HEK293 (cell line): Measurements from ENCODE around the gene TFAM.

ENCODE experiments used
- CTCF ChIA-PET: fragments of 350-600 bp; formaldehyde crosslinking; extraction: SDS; loops from one replicate; lab custom pipeline; 2021; ENCODE audit warnings: antibody characterized with exemption; lab: Yijun Ruan, JAX
- POLR2A ChIA-PET: fragments of 300-600 bp; formaldehyde crosslinking; extraction: SDS; loops from one replicate; lab custom pipeline; 2020; ENCODE audit warnings: antibody characterized with exemption, inconsistent platforms; lab: Yijun Ruan, JAX
- H3K27ac ChIP-seq: fragments of 200-500 bp; sonication (Bioruptor generic); 2 replicates; pipeline ENCODE4 v1.5.1; 2014; ENCODE audit warnings: low read depth, low read length, control low read depth, inconsistent platforms; ENCODE audit errors: extremely low read depth
- H3K36me3 ChIP-seq, 2 experiments: fragments of 200-500 bp in 1 of 2; sonication (Bioruptor generic) in 1 of 2; 1 replicate in 1 of 2; 2 replicates in 1 of 2; pipeline ENCODE4 v1.5.1; 2014 to 2017; ENCODE audit warnings: inconsistent platforms in 2 of 2, low read length in 2 of 2; ENCODE audit not compliant: control insufficient read depth in 2 of 2, insufficient read depth in 1 of 2
- H3K4me1 ChIP-seq: fragments of 200-500 bp; sonication (Bioruptor generic); 2 replicates; pipeline ENCODE4 v1.5.1; 2014; ENCODE audit warnings: mild to moderate bottlenecking, low read length, inconsistent platforms; ENCODE audit not compliant: control insufficient read depth, insufficient read depth
- H3K4me3 ChIP-seq: 2 replicates; pipeline ENCODE4 v1.5.1; 2011; ENCODE audit warnings: low read depth, mild to moderate bottlenecking, control low read depth, low read length, moderate library complexity
- H3K9me3 ChIP-seq: fragments of 200-500 bp; sonication (Bioruptor generic); 2 replicates; pipeline ENCODE4 v1.5.1; 2014; ENCODE audit warnings: low read depth, low read length, inconsistent platforms; ENCODE audit not compliant: control insufficient read depth, insufficient read depth
- FEZF1 ChIP-seq: fragments of 450-650 bp; formaldehyde crosslinking; IDR thresholded peaks from 2 replicates; pipeline ENCODE4 v1.5.1; 2016; ENCODE audit warnings: missing biosample characterization, missing genetic modification characterization
- GLI4 ChIP-seq: fragments of 450-650 bp; formaldehyde crosslinking; IDR thresholded peaks from 2 replicates; pipeline ENCODE4 v1.5.1; 2016; ENCODE audit warnings: missing biosample characterization, missing genetic modification characterization
- KLF8 ChIP-seq: fragments of 450-650 bp; formaldehyde crosslinking; IDR thresholded peaks from 2 replicates; pipeline ENCODE4 v1.5.1; 2016; ENCODE audit warnings: missing biosample characterization, missing genetic modification characterization
- MYNN ChIP-seq: fragments of 450-650 bp; formaldehyde crosslinking; IDR thresholded peaks from 2 replicates; pipeline ENCODE4 v1.5.1; 2016; ENCODE audit warnings: missing biosample characterization, missing genetic modification characterization, borderline replicate concordance
- OVOL3 ChIP-seq: fragments of 450-650 bp; formaldehyde crosslinking; IDR thresholded peaks from 2 replicates; pipeline ENCODE4 v1.5.1; 2016; ENCODE audit warnings: missing biosample characterization, missing genetic modification characterization
- PBX3 ChIP-seq: sonication (generic); formaldehyde crosslinking; IDR thresholded peaks from 2 replicates; pipeline ENCODE4 v1.8.1; 2022; ENCODE audit warnings: mild to moderate bottlenecking, moderate library complexity, missing genetic modification reagents
- SCRT1 ChIP-seq: fragments of 450-650 bp; formaldehyde crosslinking; IDR thresholded peaks from 2 replicates; pipeline ENCODE4 v1.5.1; 2016; ENCODE audit warnings: missing biosample characterization, missing genetic modification characterization, borderline replicate concordance
- ZBTB17 ChIP-seq: fragments of 450-650 bp; formaldehyde crosslinking; IDR thresholded peaks from 2 replicates; pipeline ENCODE4 v1.5.1; 2016; ENCODE audit warnings: missing biosample characterization, missing genetic modification characterization
- ZBTB6 ChIP-seq: fragments of 450-650 bp; formaldehyde crosslinking; IDR thresholded peaks from 2 replicates; pipeline ENCODE4 v1.5.1; 2017; ENCODE audit warnings: missing biosample characterization, missing genetic modification characterization
- ZFP41 ChIP-seq: fragments of 450-650 bp; formaldehyde crosslinking; IDR thresholded peaks from 2 replicates; pipeline ENCODE4 v1.5.1; 2016; ENCODE audit warnings: missing biosample characterization, missing genetic modification characterization, borderline replicate concordance
- ZNF138 ChIP-seq: fragments of 450-650 bp; formaldehyde crosslinking; IDR thresholded peaks from 2 replicates; pipeline ENCODE4 v1.5.1; 2016; ENCODE audit warnings: missing biosample characterization, missing genetic modification characterization, borderline replicate concordance
- ZNF155 ChIP-seq: fragments of 450-650 bp; formaldehyde crosslinking; IDR thresholded peaks from 2 replicates; pipeline ENCODE4 v1.5.1; 2016; ENCODE audit warnings: missing biosample characterization, missing genetic modification characterization
- ZNF157 ChIP-seq: fragments of 450-650 bp; formaldehyde crosslinking; IDR thresholded peaks from 2 replicates; pipeline ENCODE4 v1.5.1; 2016; ENCODE audit warnings: missing biosample characterization, missing genetic modification characterization
- ZNF169 ChIP-seq: fragments of 450-650 bp; formaldehyde crosslinking; IDR thresholded peaks from 2 replicates; pipeline ENCODE4 v1.5.1; 2016; ENCODE audit warnings: missing biosample characterization, missing genetic modification characterization
- ZNF23 ChIP-seq: fragments of 450-650 bp; formaldehyde crosslinking; IDR thresholded peaks from 2 replicates; pipeline ENCODE4 v1.5.1; 2016; ENCODE audit warnings: missing biosample characterization, missing genetic modification characterization, borderline replicate concordance
- ZNF302 ChIP-seq: fragments of 450-650 bp; formaldehyde crosslinking; IDR thresholded peaks from 2 replicates; pipeline ENCODE4 v1.5.1; 2016; ENCODE audit warnings: missing biosample characterization, missing genetic modification characterization, low read depth
- ZNF311 ChIP-seq: fragments of 450-650 bp; formaldehyde crosslinking; IDR thresholded peaks from 2 replicates; pipeline ENCODE4 v1.5.1; 2017; ENCODE audit warnings: missing biosample characterization, missing genetic modification characterization, borderline replicate concordance
- ZNF350 ChIP-seq: fragments of 450-650 bp; formaldehyde crosslinking; IDR thresholded peaks from 2 replicates; pipeline ENCODE4 v1.5.0; 2017; ENCODE audit warnings: missing biosample characterization, mild to moderate bottlenecking, missing genetic modification characterization
- ZNF404 ChIP-seq: fragments of 450-650 bp; formaldehyde crosslinking; IDR thresholded peaks from 2 replicates; pipeline ENCODE4 v1.5.1; 2017; ENCODE audit warnings: missing biosample characterization, missing genetic modification characterization
- ZNF433 ChIP-seq: fragments of 450-650 bp; formaldehyde crosslinking; IDR thresholded peaks from 2 replicates; pipeline ENCODE4 v1.5.1; 2016; ENCODE audit warnings: missing biosample characterization, missing genetic modification characterization, low read depth
- ZNF585B ChIP-seq: fragments of 450-650 bp; formaldehyde crosslinking; IDR thresholded peaks from 2 replicates; pipeline ENCODE4 v1.5.1; 2016; ENCODE audit warnings: missing biosample characterization, missing genetic modification characterization
- ZNF792 ChIP-seq: fragments of 450-650 bp; formaldehyde crosslinking; IDR thresholded peaks from 2 replicates; pipeline ENCODE4 v1.5.1; 2016; ENCODE audit warnings: missing biosample characterization, missing genetic modification characterization
- TF ChIP-seq, protein P1 (sequence below): fragments of 450-650 bp; formaldehyde crosslinking; IDR thresholded peaks from 2 replicates; pipeline ENCODE4 v1.5.1; 2017; ENCODE audit warnings: missing biosample characterization, missing genetic modification characterization
- TF ChIP-seq, protein P2 (sequence below): fragments of 450-650 bp; formaldehyde crosslinking; IDR thresholded peaks from 2 replicates; pipeline ENCODE4 v1.5.1; 2016; ENCODE audit warnings: missing biosample characterization, missing genetic modification characterization

Gene TFAM

GRCh38 chr10:58400609-58401008 is 15.4 kb downstream of the TFAM start (continued):
- TF ChIP-seq FEZF1 (tag by site-specific recombination) (peak; percentile 83), ZBTB6 (tag by site-specific recombination) (no peak), ZNF302 (no peak), OVOL3 (tag by site-specific recombination) (0 out of 2 replicates have a peak, but pooled peaks have one; percentile 17), ZNF155 (no peak), ZNF404 (tag by site-specific recombination) (no peak), MYNN (tag by site-specific recombination) (no peak), ZNF585B (tag by site-specific recombination) (no peak), ZFP41 (tag by site-specific recombination) (no peak), ZNF157 (tag by site-specific recombination) (no peak), ZNF138 (no peak), ZNF433 (tag by site-specific recombination) (no peak), ZNF169 (tag by site-specific recombination) (no peak), ZNF792 (tag by site-specific recombination) (no peak), ZNF23 (no peak), GLI4 (tag by site-specific recombination) (no peak), ZBTB17 (tag by site-specific recombination) (no peak), ZNF311 (tag by site-specific recombination) (no peak), ZNF350 (tag by site-specific recombination) (peak; percentile 54; the same call in 1 of the 2 replicates), KLF8 (peak; percentile 39; the same call in 1 of the 2 replicates)
- TF ChIP-seq, protein P1, sequence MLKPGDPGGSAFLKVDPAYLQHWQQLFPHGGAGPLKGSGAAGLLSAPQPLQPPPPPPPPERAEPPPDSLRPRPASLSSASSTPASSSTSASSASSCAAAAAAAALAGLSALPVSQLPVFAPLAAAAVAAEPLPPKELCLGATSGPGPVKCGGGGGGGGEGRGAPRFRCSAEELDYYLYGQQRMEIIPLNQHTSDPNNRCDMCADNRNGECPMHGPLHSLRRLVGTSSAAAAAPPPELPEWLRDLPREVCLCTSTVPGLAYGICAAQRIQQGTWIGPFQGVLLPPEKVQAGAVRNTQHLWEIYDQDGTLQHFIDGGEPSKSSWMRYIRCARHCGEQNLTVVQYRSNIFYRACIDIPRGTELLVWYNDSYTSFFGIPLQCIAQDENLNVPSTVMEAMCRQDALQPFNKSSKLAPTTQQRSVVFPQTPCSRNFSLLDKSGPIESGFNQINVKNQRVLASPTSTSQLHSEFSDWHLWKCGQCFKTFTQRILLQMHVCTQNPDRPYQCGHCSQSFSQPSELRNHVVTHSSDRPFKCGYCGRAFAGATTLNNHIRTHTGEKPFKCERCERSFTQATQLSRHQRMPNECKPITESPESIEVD (tag by site-specific recombination), result peak; percentile 73
- TF ChIP-seq, protein P2, sequence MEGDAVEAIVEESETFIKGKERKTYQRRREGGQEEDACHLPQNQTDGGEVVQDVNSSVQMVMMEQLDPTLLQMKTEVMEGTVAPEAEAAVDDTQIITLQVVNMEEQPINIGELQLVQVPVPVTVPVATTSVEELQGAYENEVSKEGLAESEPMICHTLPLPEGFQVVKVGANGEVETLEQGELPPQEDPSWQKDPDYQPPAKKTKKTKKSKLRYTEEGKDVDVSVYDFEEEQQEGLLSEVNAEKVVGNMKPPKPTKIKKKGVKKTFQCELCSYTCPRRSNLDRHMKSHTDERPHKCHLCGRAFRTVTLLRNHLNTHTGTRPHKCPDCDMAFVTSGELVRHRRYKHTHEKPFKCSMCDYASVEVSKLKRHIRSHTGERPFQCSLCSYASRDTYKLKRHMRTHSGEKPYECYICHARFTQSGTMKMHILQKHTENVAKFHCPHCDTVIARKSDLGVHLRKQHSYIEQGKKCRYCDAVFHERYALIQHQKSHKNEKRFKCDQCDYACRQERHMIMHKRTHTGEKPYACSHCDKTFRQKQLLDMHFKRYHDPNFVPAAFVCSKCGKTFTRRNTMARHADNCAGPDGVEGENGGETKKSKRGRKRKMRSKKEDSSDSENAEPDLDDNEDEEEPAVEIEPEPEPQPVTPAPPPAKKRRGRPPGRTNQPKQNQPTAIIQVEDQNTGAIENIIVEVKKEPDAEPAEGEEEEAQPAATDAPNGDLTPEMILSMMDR, result no peak

DNA sequence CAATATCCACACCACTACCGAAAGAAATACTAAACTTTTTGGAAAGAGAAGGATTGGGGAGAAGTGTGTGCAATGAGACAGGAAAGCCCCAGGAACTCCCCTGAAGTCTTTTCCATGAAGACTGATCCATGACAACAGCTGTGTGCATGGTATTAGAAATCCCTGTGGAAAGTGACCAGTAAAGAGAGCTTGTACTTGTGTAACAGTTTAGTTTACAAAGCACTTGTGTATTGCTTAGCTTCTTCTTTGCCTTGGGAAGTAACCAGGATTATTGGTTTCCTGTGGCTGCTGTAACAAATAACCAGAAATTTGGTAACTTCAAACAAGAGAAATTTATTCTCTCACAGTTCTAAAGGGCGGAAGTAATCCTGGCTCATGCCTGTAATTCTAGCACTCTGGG is 18.8 kb downstream of the TFAM start:
- ChIA-PET POLR2A (interaction anchor here (0.6 kb wide), 1 partner anchor 64 kb away, joined by 3 read pairs; no protein-coding TSS in a partner anchor), CTCF (interaction anchor here (1.0 kb wide), 1 partner anchor 10 kb away, joined by 3 read pairs; no protein-coding TSS in a partner anchor)
- TF ChIP-seq SCRT1 (tag by site-specific recombination) (no peak), PBX3 (CRISPR knock-in tag) (no peak)
- Histone ChIP-seq H3K9me3 (no peaks in the 10 kb centered on the region), H3K36me3 (peaks cover 2 to 6% of the 10 kb centered on the region in 2 experiments; a peak in 2 of 3 replicates), H3K27ac (no peak overlapping the region), H3K4me1 (peaks cover 4% of the 10 kb centered on the region; the same call in 1 of the 2 replicates), H3K4me3 (no peak overlapping the region)
